GM23338 (cell line): ENCODE measurements around the gene SMIM14. TPM values are rescaled to one million over a fixed set of nuclear protein-coding genes. Genes with fewer than 3 reads are reported as not detected.

Experiments
- ATAC-seq: fragments of 200-7000 bp; cut with Tn5 transposase; 3 replicates; pipeline ENCODE4 v1.9.1; 2020
- DNase-seq: peaks from one replicate; pipeline ENCODE4 v3.0.0-alpha.2; 2015; ENCODE audit warnings: low spot score
- H2AFZ ChIP-seq: fragments of 200-600 bp; sonication (generic); 2 replicates; pipeline ENCODE4 v1.8.0; 2016; ENCODE audit warnings: antibody characterized with exemption, mild to moderate bottlenecking, moderate library complexity
- H3F3A ChIP-seq: fragments of 200-600 bp; sonication (generic); replicated peaks from 2 replicates; pipeline ENCODE4 v1.8.0; 2017; ENCODE audit warnings: antibody characterized with exemption, mixed run types, low read depth
- H3K27ac ChIP-seq: fragments of 200-600 bp; sonication (generic); 2 replicates; pipeline ENCODE4 v1.6.1; 2016; ENCODE audit warnings: low read depth
- H3K27me3 ChIP-seq: fragments of 200-600 bp; sonication (generic); 2 replicates; pipeline ENCODE4 v1.8.0; 2016; ENCODE audit warnings: mild to moderate bottlenecking, mixed run types, moderate library complexity; ENCODE audit not compliant: insufficient read depth
- H3K36me3 ChIP-seq: fragments of 200-600 bp; sonication (generic); 2 replicates; pipeline ENCODE4 v1.8.0; 2016; ENCODE audit warnings: mild to moderate bottlenecking; ENCODE audit not compliant: insufficient read depth
- H3K4me1 ChIP-seq: fragments of 200-600 bp; sonication (generic); 2 replicates; pipeline ENCODE4 v1.8.0; 2016; ENCODE audit warnings: mild to moderate bottlenecking, moderate library complexity; ENCODE audit not compliant: insufficient read depth
- H3K4me2 ChIP-seq: fragments of 200-600 bp; sonication (generic); 2 replicates; pipeline ENCODE4 v1.7.1; 2017; ENCODE audit warnings: mixed run types
- H3K4me3 ChIP-seq: fragments of 200-600 bp; sonication (generic); 2 replicates; pipeline ENCODE4 v1.6.1; 2016; ENCODE audit warnings: mixed run types
- H3K79me2 ChIP-seq: fragments of 200-600 bp; sonication (generic); replicated peaks from 2 replicates; pipeline ENCODE4 v1.8.0; 2017; ENCODE audit warnings: mild to moderate bottlenecking; ENCODE audit not compliant: insufficient read depth
- H3K9me2 ChIP-seq: fragments of 200-600 bp; sonication (generic); 2 replicates; pipeline ENCODE4 v1.8.0; 2017; ENCODE audit not compliant: insufficient read depth
- H4K20me1 ChIP-seq: fragments of 200-600 bp; sonication (generic); replicated peaks from 2 replicates; pipeline ENCODE4 v1.8.0; 2017; ENCODE audit warnings: mild to moderate bottlenecking; ENCODE audit not compliant: insufficient read depth
- H3K27ac Mint-ChIP-seq: 2 replicates; pipeline ENCODE4 v1.8.0; 2020; ENCODE audit warnings: inconsistent platforms, mild to moderate bottlenecking, moderate library complexity, mixed read lengths
- H3K27me3 Mint-ChIP-seq: 3 replicates; pipeline ENCODE4 v1.8.0; 2022; ENCODE audit warnings: low read depth, mild to moderate bottlenecking, moderate library complexity, mixed read lengths, inconsistent platforms; ENCODE audit not compliant: insufficient read depth, poor library complexity
- H3K36me3 Mint-ChIP-seq: 3 replicates; pipeline ENCODE4 v1.8.0; 2021; ENCODE audit warnings: low read depth, mild to moderate bottlenecking, inconsistent platforms, moderate library complexity, mixed read lengths
- H3K4me1 Mint-ChIP-seq: 3 replicates; pipeline ENCODE4 v1.8.0; 2020; ENCODE audit warnings: mild to moderate bottlenecking, inconsistent platforms, mixed read lengths
- H3K4me3 Mint-ChIP-seq: 3 replicates; pipeline ENCODE4 v1.8.0; 2021; ENCODE audit warnings: moderate library complexity, mild to moderate bottlenecking, inconsistent platforms, mixed read lengths
- H3K9me3 Mint-ChIP-seq: 3 replicates; pipeline ENCODE4 v1.8.0; 2020; ENCODE audit warnings: moderate library complexity, mild to moderate bottlenecking, inconsistent platforms, mixed read lengths
- CREB1 ChIP-seq: fragments of 250-450 bp; sonication (Bioruptor Pico); IDR thresholded peaks from 2 replicates; pipeline ENCODE4 v1.5.0; 2020; ENCODE audit warnings: low read depth, mild to moderate bottlenecking, moderate library complexity
- ETS1 ChIP-seq: IDR thresholded peaks from 2 replicates; pipeline ENCODE4 v1.6.1; 2016; ENCODE audit warnings: antibody characterized with exemption
- EZH2 ChIP-seq: fragments of 200-600 bp; sonication (generic); IDR thresholded peaks from one replicate; pipeline ENCODE4 v1.8.0; 2017; ENCODE audit warnings: antibody characterized with exemption, mild to moderate bottlenecking, low read depth; ENCODE audit not compliant: unreplicated experiment
- EZH2phosphoT487 ChIP-seq: fragments of 200-600 bp; sonication (generic); IDR thresholded peaks from one replicate; pipeline ENCODE4 v1.8.1; 2018; ENCODE audit warnings: antibody characterized with exemption; ENCODE audit not compliant: unreplicated experiment
- JUNB ChIP-seq: IDR thresholded peaks from one replicate; pipeline ENCODE4 v1.6.1; 2016; ENCODE audit warnings: antibody characterized with exemption; ENCODE audit not compliant: unreplicated experiment
- NANOG ChIP-seq: IDR thresholded peaks from 2 replicates; pipeline ENCODE4 v1.6.1; 2016; ENCODE audit warnings: antibody characterized with exemption, borderline replicate concordance
- POLR2AphosphoS5 ChIP-seq: IDR thresholded peaks from 2 replicates; pipeline ENCODE4 v1.6.1; 2016; ENCODE audit warnings: antibody characterized with exemption, low read depth
- STAT1 ChIP-seq: IDR thresholded peaks from one replicate; pipeline ENCODE4 v1.6.1; 2016; ENCODE audit warnings: antibody characterized with exemption; ENCODE audit not compliant: unreplicated experiment
- ZNF331 ChIP-seq: fragments of 250-450 bp; sonication (Bioruptor Pico); IDR thresholded peaks from 2 replicates; pipeline ENCODE4 v1.5.0; 2020; ENCODE audit warnings: low read depth, mild to moderate bottlenecking, moderate library complexity
- ZNF462 ChIP-seq: fragments of 250-450 bp; sonication (Bioruptor Pico); IDR thresholded peaks from 2 replicates; pipeline ENCODE4 v1.5.0; 2020; ENCODE audit warnings: mild to moderate bottlenecking, moderate library complexity
- polyA plus RNA-seq: library from polyadenylated mRNA; unstranded; fragments of >200 nt; fragmentation: Nextera tagmentation; extraction: Ambion mirVana; gene quantifications from 2 replicates; pipeline ENCODE4 v1.2.1, GENCODE V29; 2016
- total RNA-seq: library from RNA; depleted of rRNA; stranded (reverse); fragments of >200 nt; shearing (Covaris generic); gene quantifications from 2 replicates; pipeline ENCODE4 v1.2.3, GENCODE V29; 2014
- TF ChIP-seq, protein P1 (sequence below), 2 experiments: fragments of 200-600 bp in 1 of 2; sonication (generic) in 1 of 2; conservative IDR thresholded peaks; 2 replicates each; pipeline versions ENCODE4 v1.5.1 to v1.6.1; 2016 to 2017; ENCODE audit warnings: antibody characterized with exemption in 2 of 2, low read depth in 2 of 2, mild to moderate bottlenecking in 2 of 2, moderate library complexity in 1 of 2

SMIM14 gene
- total and polyA plus RNA-seq, 2 experiments from 2014 or later, result 29.0 to 52.6 TPM

GRCh38 chr4:39637586-39638353, 895 bp downstream of the SMIM14 start (continued):
- TF ChIP-seq, protein P1, sequence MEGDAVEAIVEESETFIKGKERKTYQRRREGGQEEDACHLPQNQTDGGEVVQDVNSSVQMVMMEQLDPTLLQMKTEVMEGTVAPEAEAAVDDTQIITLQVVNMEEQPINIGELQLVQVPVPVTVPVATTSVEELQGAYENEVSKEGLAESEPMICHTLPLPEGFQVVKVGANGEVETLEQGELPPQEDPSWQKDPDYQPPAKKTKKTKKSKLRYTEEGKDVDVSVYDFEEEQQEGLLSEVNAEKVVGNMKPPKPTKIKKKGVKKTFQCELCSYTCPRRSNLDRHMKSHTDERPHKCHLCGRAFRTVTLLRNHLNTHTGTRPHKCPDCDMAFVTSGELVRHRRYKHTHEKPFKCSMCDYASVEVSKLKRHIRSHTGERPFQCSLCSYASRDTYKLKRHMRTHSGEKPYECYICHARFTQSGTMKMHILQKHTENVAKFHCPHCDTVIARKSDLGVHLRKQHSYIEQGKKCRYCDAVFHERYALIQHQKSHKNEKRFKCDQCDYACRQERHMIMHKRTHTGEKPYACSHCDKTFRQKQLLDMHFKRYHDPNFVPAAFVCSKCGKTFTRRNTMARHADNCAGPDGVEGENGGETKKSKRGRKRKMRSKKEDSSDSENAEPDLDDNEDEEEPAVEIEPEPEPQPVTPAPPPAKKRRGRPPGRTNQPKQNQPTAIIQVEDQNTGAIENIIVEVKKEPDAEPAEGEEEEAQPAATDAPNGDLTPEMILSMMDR (conservative IDR thresholded peaks at IDR 0.05; ENCODE audit: low read depth in 2 of 2), result no peak
- TF ChIP-seq ETS1 (0 out of 2 replicates have a peak, but pooled peaks have one; percentile 11), JUNB (no peak), POLR2AphosphoS5 (peak; percentile 75), STAT1 (no peak)

- Histone ChIP-seq H3K79me2 (peaks cover 38% of the 10 kb centered on the region), H3K4me3 (peak overlapping the region; percentile 66), H3K4me1 (peaks cover 42% of the 10 kb centered on the region), H2AFZ (no peak overlapping the region), H3K9me2 (no peaks in the 10 kb centered on the region), H3F3A (peaks cover 6% of the 10 kb centered on the region; the same call in 1 of the 2 replicates), H4K20me1 (no peaks in the 10 kb centered on the region), H3K4me2 (peak overlapping the region; percentile 77), H3K36me3 (no peaks in the 10 kb centered on the region), H3K27me3 (no peaks in the 10 kb centered on the region), H3K27ac (peak overlapping the region; percentile 98)
- DNase-seq, result no peak
- no peaks in the 10 kb centered on the region; the same call in 1 of the 3 replicates for H3K36me3 Mint-ChIP-seq
- no peaks in the 10 kb centered on the region for H3K9me3 Mint-ChIP-seq
- peaks cover 14% of the 10 kb centered on the region for H3K27me3 Mint-ChIP-seq
- peak overlapping the region; percentile 97 for H3K4me3 Mint-ChIP-seq
- peak overlapping the region; percentile 99 for H3K27ac Mint-ChIP-seq
- peaks cover 56% of the 10 kb centered on the region for H3K4me1 Mint-ChIP-seq
- no peak for ATAC-seq
- TF ChIP-seq, protein P1 (conservative IDR thresholded peaks at IDR 0.05; ENCODE audit: low read depth in 2 of 2), result no peak
- TF ChIP-seq ZNF462 (CRISPR knock-in tag) (no peak), CREB1 (CRISPR knock-in tag) (no peak), JUNB (no peak), NANOG (no peak), ETS1 (no peak), EZH2 (no peak), STAT1 (no peak), EZH2phosphoT487 (no peak), ZNF331 (no peak)
These were observed 1.5 kb downstream of the SMIM14 start for GRCh38 chr4:39637221-39637585.
